MM.1S (cell line): ENCODE data around the gene SLC26A4.

Source experiments
- DNase-seq: peaks from one replicate; pipeline ENCODE4 v3.0.0-alpha.2; 2015
- H2AFZ ChIP-seq: fragments of 300-600 bp; sonication (generic); 2 replicates; pipeline ENCODE4 v1.6.0; 2016; ENCODE audit warnings: antibody characterized with exemption, low read length
- H3F3A ChIP-seq: fragments of 300-600 bp; sonication (generic); 2 replicates; pipeline ENCODE4 v1.6.1; 2016; ENCODE audit warnings: mild to moderate bottlenecking, antibody characterized with exemption, low read length, moderate library complexity, mixed read lengths; ENCODE audit not compliant: insufficient read depth
- H3K27ac ChIP-seq: fragments of 300-600 bp; sonication (generic); 2 replicates; pipeline ENCODE4 v1.5.1; 2016; ENCODE audit warnings: mild to moderate bottlenecking, low read length
- H3K27me3 ChIP-seq: fragments of 300-600 bp; sonication (generic); replicated peaks from 2 replicates; pipeline ENCODE4 v1.6.0; 2016; ENCODE audit warnings: low read length; ENCODE audit not compliant: insufficient read depth
- H3K36me3 ChIP-seq: fragments of 300-600 bp; sonication (generic); replicated peaks from 2 replicates; pipeline ENCODE4 v1.6.1; 2016; ENCODE audit warnings: mild to moderate bottlenecking, low read length, mixed read lengths; ENCODE audit not compliant: insufficient read depth
- H3K4me1 ChIP-seq: fragments of 300-600 bp; sonication (generic); 2 replicates; pipeline ENCODE4 v1.6.1; 2016; ENCODE audit warnings: low read length, mixed read lengths
- H3K4me2 ChIP-seq: fragments of 300-600 bp; sonication (generic); 2 replicates; pipeline ENCODE4 v1.6.0; 2016; ENCODE audit warnings: low read depth, low read length
- H3K4me3 ChIP-seq: fragments of 300-600 bp; sonication (generic); 2 replicates; pipeline ENCODE4 v1.5.1; 2016; ENCODE audit warnings: low read length, mixed read lengths
- H3K79me2 ChIP-seq: fragments of 300-600 bp; sonication (generic); 2 replicates; pipeline ENCODE4 v1.6.1; 2016; ENCODE audit warnings: mixed run types, low read length, mixed read lengths
- H3K9ac ChIP-seq: fragments of 300-600 bp; sonication (generic); 2 replicates; pipeline ENCODE4 v1.6.1; 2016; ENCODE audit warnings: low read length, mixed read lengths
- H3K9me2 ChIP-seq: fragments of 300-600 bp; sonication (generic); replicated peaks from 2 replicates; pipeline ENCODE4 v1.6.1; 2016; ENCODE audit warnings: mild to moderate bottlenecking, low read length, mixed read lengths; ENCODE audit not compliant: insufficient read depth
- H3K9me3 ChIP-seq: fragments of 300-600 bp; sonication (generic); replicated peaks from 2 replicates; pipeline ENCODE4 v1.6.1; 2016; ENCODE audit warnings: mild to moderate bottlenecking, low read length, mixed read lengths; ENCODE audit not compliant: insufficient read depth
- H4K20me1 ChIP-seq: fragments of 300-600 bp; sonication (generic); 2 replicates; pipeline ENCODE4 v1.6.1; 2016; ENCODE audit warnings: mild to moderate bottlenecking, low read length, moderate library complexity, mixed read lengths; ENCODE audit not compliant: insufficient read depth
- CTCF ChIP-seq: fragments of 300-600 bp; sonication (generic); IDR thresholded peaks from 2 replicates; pipeline ENCODE4 v1.5.1; 2016; ENCODE audit warnings: antibody characterized with exemption, low read length, mixed read lengths
- EZH2 ChIP-seq: fragments of 300-600 bp; sonication (generic); optimal IDR thresholded peaks from 2 replicates; pipeline ENCODE3; 2017; ENCODE audit warnings: low read depth, mild to moderate bottlenecking, antibody characterized with exemption, low read length, mixed read lengths
- EZH2phosphoT487 ChIP-seq: fragments of 300-600 bp; sonication (generic); IDR thresholded peaks from 2 replicates; pipeline ENCODE4 v1.6.1; 2018; ENCODE audit warnings: antibody characterized with exemption, low read length

SLC26A4 gene

GRCh38 chr7:107697321-107698049 lies 36.9 kb downstream of the SLC26A4 start:
- H2AFZ ChIP-seq = no peak overlapping the region

GRCh38 chr7:107700570-107700969 lies 39.9 kb downstream of the SLC26A4 start:
- no peak overlapping the region for H3K4me3 ChIP-seq
- H3K4me1 ChIP-seq = no peaks in the 10 kb centered on the region
- H3K9me2 ChIP-seq = no peaks in the 10 kb centered on the region
- H3F3A ChIP-seq = no peaks in the 10 kb centered on the region
- no peaks in the 10 kb centered on the region for H3K27me3 ChIP-seq
- H3K4me2 ChIP-seq = no peak overlapping the region
- no peaks in the 10 kb centered on the region for H3K79me2 ChIP-seq
- no peak overlapping the region for H3K27ac ChIP-seq
- DNase-seq = no peak
- no peaks in the 10 kb centered on the region for H3K9me3 ChIP-seq
- H4K20me1 ChIP-seq = no peaks in the 10 kb centered on the region
- no peaks in the 10 kb centered on the region for H3K36me3 ChIP-seq
- no peak overlapping the region for H3K9ac ChIP-seq
- no peak for TF ChIP-seq CTCF
- no peak for TF ChIP-seq EZH2phosphoT487
- TF ChIP-seq EZH2 = no peak
- H2AFZ ChIP-seq = no peak overlapping the region

More at GRCh38 chr7:107697321-107698049, 36.9 kb downstream of the SLC26A4 start:
- no peaks in the 10 kb centered on the region for H3K9me2 ChIP-seq
- H3K9me3 ChIP-seq = no peaks in the 10 kb centered on the region
- no peak for TF ChIP-seq EZH2phosphoT487
- no peak for TF ChIP-seq CTCF
- no peak for TF ChIP-seq EZH2
- H3K9ac ChIP-seq = no peak overlapping the region
- H3K79me2 ChIP-seq = no peaks in the 10 kb centered on the region
- no peak for DNase-seq
- no peaks in the 10 kb centered on the region for H3K4me1 ChIP-seq
- H3K27me3 ChIP-seq = no peaks in the 10 kb centered on the region
- no peak overlapping the region for H3K4me3 ChIP-seq
- H4K20me1 ChIP-seq = no peaks in the 10 kb centered on the region
- H3K27ac ChIP-seq = no peak overlapping the region
- H3K4me2 ChIP-seq = no peak overlapping the region
- no peaks in the 10 kb centered on the region for H3K36me3 ChIP-seq
- H3F3A ChIP-seq = no peaks in the 10 kb centered on the region

GRCh38 chr7:107701191-107701590 lies 40.6 kb downstream of the SLC26A4 start:
- Histone ChIP-seq H3K9me3 (no peaks in the 10 kb centered on the region), H3K9me2 (no peaks in the 10 kb centered on the region), H2AFZ (no peak overlapping the region), H4K20me1 (no peaks in the 10 kb centered on the region), H3K4me3 (no peak overlapping the region), H3K4me1 (no peaks in the 10 kb centered on the region), H3K36me3 (no peaks in the 10 kb centered on the region), H3K79me2 (no peaks in the 10 kb centered on the region), H3K4me2 (no peak overlapping the region), H3K27ac (no peak overlapping the region), H3K27me3 (no peaks in the 10 kb centered on the region), H3K9ac (no peak overlapping the region), H3F3A (no peaks in the 10 kb centered on the region)
- no peak for DNase-seq
- no peak for TF ChIP-seq EZH2
- TF ChIP-seq CTCF = no peak
- TF ChIP-seq EZH2phosphoT487 = no peak
